ENCODE measurements around the gene COL28A1. TPM values are rescaled to one million over a fixed set of nuclear protein-coding genes. Genes with fewer than 3 reads are reported as not detected.

Gene COL28A1
- total RNA-seq, 1 donor from 2014 or later = 2.0 TPM

GRCh38 chr7:7496311-7496710 lies 39.4 kb downstream of the COL28A1 start:
- DNase-seq (no peak), ATAC-seq (no peak)
- Histone ChIP-seq H3K9me3 (no peaks in the 10 kb centered on the region), H3K27ac (no peak overlapping the region), H3K4me1 (no peaks in the 10 kb centered on the region), H3K27me3 (ENCODE audit: low read depth) (no peaks in the 10 kb centered on the region), H3K4me3 (no peak overlapping the region), H3K36me3 (no peaks in the 10 kb centered on the region)
- no peak for TF ChIP-seq CTCF (IDR thresholded peaks at IDR 0.05)
- intact Hi-C loops (cut with DNase I) = no loop called here

GRCh38 chr7:7495171-7495570 lies 40.5 kb downstream of the COL28A1 start:
- Histone ChIP-seq H3K27me3 (ENCODE audit: low read depth) (no peaks in the 10 kb centered on the region), H3K36me3 (no peaks in the 10 kb centered on the region), H3K9me3 (no peaks in the 10 kb centered on the region), H3K4me3 (no peak overlapping the region), H3K27ac (no peak overlapping the region), H3K4me1 (no peaks in the 10 kb centered on the region)
- TF ChIP-seq CTCF (IDR thresholded peaks at IDR 0.05) = no peak
- ATAC-seq = no peak
- intact Hi-C loops (cut with DNase I) = no loop called here
- DNase-seq = no peak

- H3K4me1 ChIP-seq = no peaks in the 10 kb centered on the region
- TF ChIP-seq CTCF (IDR thresholded peaks at IDR 0.05) = no peak
- intact Hi-C loops (cut with DNase I) = no loop called here
- no peak for DNase-seq
- H3K27me3 ChIP-seq (ENCODE audit: low read depth) = no peaks in the 10 kb centered on the region
- H3K9me3 ChIP-seq = no peaks in the 10 kb centered on the region
- no peak for ATAC-seq
- no peak overlapping the region for H3K4me3 ChIP-seq
- no peak overlapping the region for H3K27ac ChIP-seq
- H3K36me3 ChIP-seq = no peaks in the 10 kb centered on the region
Measured at GRCh38 chr7:7491044-7491443, 44.6 kb downstream of the COL28A1 start.

- Histone ChIP-seq H3K36me3 (no peaks in the 10 kb centered on the region), H3K4me1 (no peaks in the 10 kb centered on the region), H3K9me3 (no peaks in the 10 kb centered on the region), H3K27ac (no peak overlapping the region), H3K4me3 (no peak overlapping the region), H3K27me3 (ENCODE audit: low read depth) (no peaks in the 10 kb centered on the region)
- DNase-seq (no peak), ATAC-seq (no peak)
- no peak for TF ChIP-seq CTCF (IDR thresholded peaks at IDR 0.05)
- intact Hi-C loops (cut with DNase I) = no loop called here
Measured at GRCh38 chr7:7490003-7490402, 45.7 kb downstream of the COL28A1 start.

GRCh38 chr7:7489546-7489945 lies 46.1 kb downstream of the COL28A1 start:
- Histone ChIP-seq H3K4me1 (no peaks in the 10 kb centered on the region), H3K27me3 (ENCODE audit: low read depth) (no peaks in the 10 kb centered on the region), H3K9me3 (no peaks in the 10 kb centered on the region), H3K36me3 (no peaks in the 10 kb centered on the region), H3K27ac (no peak overlapping the region), H3K4me3 (no peak overlapping the region)
- ATAC-seq = no peak
- no peak for DNase-seq
- intact Hi-C loops (cut with DNase I) = no loop called here
- TF ChIP-seq CTCF (IDR thresholded peaks at IDR 0.05) = no peak

GRCh38 chr7:7486362-7486761 lies 49.3 kb downstream of the COL28A1 start:
- intact Hi-C loops (cut with DNase I) = no loop called here

More at GRCh38 chr7:7486362-7486761, 49.3 kb downstream of the COL28A1 start:
- DNase-seq (no peak), ATAC-seq (no peak)
- Histone ChIP-seq H3K4me3 (no peak overlapping the region), H3K4me1 (no peaks in the 10 kb centered on the region), H3K27ac (no peak overlapping the region), H3K27me3 (ENCODE audit: low read depth) (no peaks in the 10 kb centered on the region), H3K9me3 (peaks cover 4% of the 10 kb centered on the region), H3K36me3 (no peaks in the 10 kb centered on the region)
- TF ChIP-seq CTCF (IDR thresholded peaks at IDR 0.05) = no peak

Data from lower lobe of right lung (tissue), 2 donors.